Measurements from ENCODE around the gene CNNM4.

The CNNM4 gene

DNA sequence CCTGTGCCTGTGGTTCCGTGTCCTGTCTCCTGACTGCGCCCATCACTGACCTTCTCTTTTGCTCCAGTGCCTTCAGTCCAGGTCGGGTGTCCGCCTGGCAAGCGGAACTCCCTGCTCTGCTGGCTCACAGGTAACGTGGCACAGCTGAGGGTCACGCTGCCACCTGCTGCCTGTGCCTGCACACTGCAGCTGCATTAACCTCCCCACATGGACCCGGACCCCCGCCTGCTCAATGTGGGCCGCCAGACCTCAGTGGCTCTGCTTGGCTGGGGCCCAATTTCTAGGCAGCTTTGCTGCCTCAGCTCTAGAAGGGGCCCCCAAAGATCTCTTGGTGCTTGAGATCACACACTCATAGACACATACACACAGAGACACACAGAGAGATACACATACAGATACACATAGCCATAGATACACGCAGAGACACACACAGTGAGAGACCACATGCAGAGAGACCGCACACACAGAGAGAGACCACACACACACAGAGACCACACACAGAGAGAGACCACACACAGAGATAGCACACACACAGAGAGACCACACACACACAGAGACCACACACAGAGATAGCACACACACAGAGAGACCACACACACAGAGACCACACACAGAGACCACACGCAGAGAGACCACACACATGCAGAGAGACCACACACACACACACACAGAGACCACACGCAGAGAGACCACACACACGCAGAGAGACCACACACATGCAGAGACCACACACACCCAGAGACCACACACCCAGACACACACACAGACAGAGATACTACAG lies 40.5 kb downstream of the CNNM4 start (continued):
- TF ChIP-seq, protein P1, sequence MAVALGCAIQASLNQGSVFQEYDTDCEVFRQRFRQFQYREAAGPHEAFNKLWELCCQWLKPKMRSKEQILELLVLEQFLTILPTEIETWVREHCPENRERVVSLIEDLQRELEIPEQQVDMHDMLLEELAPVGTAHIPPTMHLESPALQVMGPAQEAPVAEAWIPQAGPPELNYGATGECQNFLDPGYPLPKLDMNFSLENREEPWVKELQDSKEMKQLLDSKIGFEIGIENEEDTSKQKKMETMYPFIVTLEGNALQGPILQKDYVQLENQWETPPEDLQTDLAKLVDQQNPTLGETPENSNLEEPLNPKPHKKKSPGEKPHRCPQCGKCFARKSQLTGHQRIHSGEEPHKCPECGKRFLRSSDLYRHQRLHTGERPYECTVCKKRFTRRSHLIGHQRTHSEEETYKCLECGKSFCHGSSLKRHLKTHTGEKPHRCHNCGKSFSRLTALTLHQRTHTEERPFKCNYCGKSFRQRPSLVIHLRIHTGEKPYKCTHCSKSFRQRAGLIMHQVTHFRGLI (tag by site-specific recombination; IDR thresholded peaks at IDR 0.05): no peak
- no peak for TF ChIP-seq ZNF561 (tag by site-specific recombination; IDR thresholded peaks at IDR 0.05; ENCODE audit: borderline replicate concordance)
- no peak for TF ChIP-seq ZNF776 (tag by site-specific recombination; IDR thresholded peaks at IDR 0.05; ENCODE audit: borderline replicate concordance)
- TF ChIP-seq, protein P2, sequence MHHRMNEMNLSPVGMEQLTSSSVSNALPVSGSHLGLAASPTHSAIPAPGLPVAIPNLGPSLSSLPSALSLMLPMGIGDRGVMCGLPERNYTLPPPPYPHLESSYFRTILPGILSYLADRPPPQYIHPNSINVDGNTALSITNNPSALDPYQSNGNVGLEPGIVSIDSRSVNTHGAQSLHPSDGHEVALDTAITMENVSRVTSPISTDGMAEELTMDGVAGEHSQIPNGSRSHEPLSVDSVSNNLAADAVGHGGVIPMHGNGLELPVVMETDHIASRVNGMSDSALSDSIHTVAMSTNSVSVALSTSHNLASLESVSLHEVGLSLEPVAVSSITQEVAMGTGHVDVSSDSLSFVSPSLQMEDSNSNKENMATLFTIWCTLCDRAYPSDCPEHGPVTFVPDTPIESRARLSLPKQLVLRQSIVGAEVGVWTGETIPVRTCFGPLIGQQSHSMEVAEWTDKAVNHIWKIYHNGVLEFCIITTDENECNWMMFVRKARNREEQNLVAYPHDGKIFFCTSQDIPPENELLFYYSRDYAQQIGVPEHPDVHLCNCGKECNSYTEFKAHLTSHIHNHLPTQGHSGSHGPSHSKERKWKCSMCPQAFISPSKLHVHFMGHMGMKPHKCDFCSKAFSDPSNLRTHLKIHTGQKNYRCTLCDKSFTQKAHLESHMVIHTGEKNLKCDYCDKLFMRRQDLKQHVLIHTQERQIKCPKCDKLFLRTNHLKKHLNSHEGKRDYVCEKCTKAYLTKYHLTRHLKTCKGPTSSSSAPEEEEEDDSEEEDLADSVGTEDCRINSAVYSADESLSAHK (tag by site-specific recombination; IDR thresholded peaks at IDR 0.05): no peak
- TF ChIP-seq ZNF664 (tag by site-specific recombination; IDR thresholded peaks at IDR 0.05): no peak
- no peak for TF ChIP-seq ZNF133 (tag by site-specific recombination; IDR thresholded peaks at IDR 0.05)
- no peak for TF ChIP-seq ZNF791 (tag by site-specific recombination; IDR thresholded peaks at IDR 0.05)
- TF ChIP-seq ZNF202 (tag by site-specific recombination; IDR thresholded peaks at IDR 0.05; ENCODE audit: borderline replicate concordance): no peak
- TF ChIP-seq, protein P3, sequence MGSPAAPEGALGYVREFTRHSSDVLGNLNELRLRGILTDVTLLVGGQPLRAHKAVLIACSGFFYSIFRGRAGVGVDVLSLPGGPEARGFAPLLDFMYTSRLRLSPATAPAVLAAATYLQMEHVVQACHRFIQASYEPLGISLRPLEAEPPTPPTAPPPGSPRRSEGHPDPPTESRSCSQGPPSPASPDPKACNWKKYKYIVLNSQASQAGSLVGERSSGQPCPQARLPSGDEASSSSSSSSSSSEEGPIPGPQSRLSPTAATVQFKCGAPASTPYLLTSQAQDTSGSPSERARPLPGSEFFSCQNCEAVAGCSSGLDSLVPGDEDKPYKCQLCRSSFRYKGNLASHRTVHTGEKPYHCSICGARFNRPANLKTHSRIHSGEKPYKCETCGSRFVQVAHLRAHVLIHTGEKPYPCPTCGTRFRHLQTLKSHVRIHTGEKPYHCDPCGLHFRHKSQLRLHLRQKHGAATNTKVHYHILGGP (tag by site-specific recombination; IDR thresholded peaks at IDR 0.05): no peak
- TF ChIP-seq ZNF404 (tag by site-specific recombination; IDR thresholded peaks at IDR 0.05): no peak
- TF ChIP-seq, protein P4, sequence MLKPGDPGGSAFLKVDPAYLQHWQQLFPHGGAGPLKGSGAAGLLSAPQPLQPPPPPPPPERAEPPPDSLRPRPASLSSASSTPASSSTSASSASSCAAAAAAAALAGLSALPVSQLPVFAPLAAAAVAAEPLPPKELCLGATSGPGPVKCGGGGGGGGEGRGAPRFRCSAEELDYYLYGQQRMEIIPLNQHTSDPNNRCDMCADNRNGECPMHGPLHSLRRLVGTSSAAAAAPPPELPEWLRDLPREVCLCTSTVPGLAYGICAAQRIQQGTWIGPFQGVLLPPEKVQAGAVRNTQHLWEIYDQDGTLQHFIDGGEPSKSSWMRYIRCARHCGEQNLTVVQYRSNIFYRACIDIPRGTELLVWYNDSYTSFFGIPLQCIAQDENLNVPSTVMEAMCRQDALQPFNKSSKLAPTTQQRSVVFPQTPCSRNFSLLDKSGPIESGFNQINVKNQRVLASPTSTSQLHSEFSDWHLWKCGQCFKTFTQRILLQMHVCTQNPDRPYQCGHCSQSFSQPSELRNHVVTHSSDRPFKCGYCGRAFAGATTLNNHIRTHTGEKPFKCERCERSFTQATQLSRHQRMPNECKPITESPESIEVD (tag by site-specific recombination; IDR thresholded peaks at IDR 0.05): no peak
- no peak for TF ChIP-seq ZNF169 (tag by site-specific recombination; IDR thresholded peaks at IDR 0.05)
- TF ChIP-seq, protein P5, sequence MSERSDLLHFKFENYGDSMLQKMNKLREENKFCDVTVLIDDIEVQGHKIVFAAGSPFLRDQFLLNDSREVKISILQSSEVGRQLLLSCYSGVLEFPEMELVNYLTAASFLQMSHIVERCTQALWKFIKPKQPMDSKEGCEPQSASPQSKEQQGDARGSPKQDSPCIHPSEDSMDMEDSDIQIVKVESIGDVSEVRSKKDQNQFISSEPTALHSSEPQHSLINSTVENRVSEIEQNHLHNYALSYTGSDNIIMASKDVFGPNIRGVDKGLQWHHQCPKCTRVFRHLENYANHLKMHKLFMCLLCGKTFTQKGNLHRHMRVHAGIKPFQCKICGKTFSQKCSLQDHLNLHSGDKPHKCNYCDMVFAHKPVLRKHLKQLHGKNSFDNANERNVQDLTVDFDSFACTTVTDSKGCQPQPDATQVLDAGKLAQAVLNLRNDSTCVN (tag by site-specific recombination; optimal IDR thresholded peaks at IDR 0.05): no peak
- TF ChIP-seq, protein P6, sequence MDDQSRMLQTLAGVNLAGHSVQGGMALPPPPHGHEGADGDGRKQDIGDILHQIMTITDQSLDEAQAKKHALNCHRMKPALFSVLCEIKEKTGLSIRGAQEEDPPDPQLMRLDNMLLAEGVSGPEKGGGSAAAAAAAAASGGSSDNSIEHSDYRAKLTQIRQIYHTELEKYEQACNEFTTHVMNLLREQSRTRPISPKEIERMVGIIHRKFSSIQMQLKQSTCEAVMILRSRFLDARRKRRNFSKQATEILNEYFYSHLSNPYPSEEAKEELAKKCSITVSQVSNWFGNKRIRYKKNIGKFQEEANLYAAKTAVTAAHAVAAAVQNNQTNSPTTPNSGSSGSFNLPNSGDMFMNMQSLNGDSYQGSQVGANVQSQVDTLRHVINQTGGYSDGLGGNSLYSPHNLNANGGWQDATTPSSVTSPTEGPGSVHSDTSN (CRISPR knock-in tag; IDR thresholded peaks at IDR 0.05): 0 out of 2 replicates have a peak, but pooled peaks have one; percentile 68
- TF ChIP-seq, protein P7, sequence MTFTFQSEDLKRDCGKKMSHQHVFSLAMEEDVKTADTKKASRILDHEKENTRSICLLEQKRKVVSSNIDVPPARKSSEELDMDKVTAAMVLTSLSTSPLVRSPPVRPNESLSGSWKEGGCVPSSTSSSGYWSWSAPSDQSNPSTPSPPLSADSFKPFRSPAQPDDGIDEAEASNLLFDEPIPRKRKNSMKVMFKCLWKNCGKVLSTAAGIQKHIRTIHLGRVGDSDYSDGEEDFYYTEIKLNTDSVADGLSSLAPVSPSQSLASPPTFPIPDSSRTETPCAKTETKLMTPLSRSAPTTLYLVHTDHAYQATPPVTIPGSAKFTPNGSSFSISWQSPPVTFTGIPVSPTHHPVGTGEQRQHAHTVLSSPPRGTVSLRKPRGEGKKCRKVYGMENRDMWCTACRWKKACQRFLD (tag by site-specific recombination; IDR thresholded peaks at IDR 0.05): no peak
- TF ChIP-seq ZBTB20 (tag by site-specific recombination; IDR thresholded peaks at IDR 0.05): no peak
- no peak for TF ChIP-seq SP7 (tag by site-specific recombination; IDR thresholded peaks at IDR 0.05)
- TF ChIP-seq ZNF558 (tag by site-specific recombination; IDR thresholded peaks at IDR 0.05): no peak
- no peak for TF ChIP-seq ZNF221 (tag by site-specific recombination; IDR thresholded peaks at IDR 0.05; ENCODE audit: borderline replicate concordance)
- TF ChIP-seq ZNF654 (tag by site-specific recombination; IDR thresholded peaks at IDR 0.05; ENCODE audit: low read depth): peak; percentile 57
- TF ChIP-seq, protein P8, sequence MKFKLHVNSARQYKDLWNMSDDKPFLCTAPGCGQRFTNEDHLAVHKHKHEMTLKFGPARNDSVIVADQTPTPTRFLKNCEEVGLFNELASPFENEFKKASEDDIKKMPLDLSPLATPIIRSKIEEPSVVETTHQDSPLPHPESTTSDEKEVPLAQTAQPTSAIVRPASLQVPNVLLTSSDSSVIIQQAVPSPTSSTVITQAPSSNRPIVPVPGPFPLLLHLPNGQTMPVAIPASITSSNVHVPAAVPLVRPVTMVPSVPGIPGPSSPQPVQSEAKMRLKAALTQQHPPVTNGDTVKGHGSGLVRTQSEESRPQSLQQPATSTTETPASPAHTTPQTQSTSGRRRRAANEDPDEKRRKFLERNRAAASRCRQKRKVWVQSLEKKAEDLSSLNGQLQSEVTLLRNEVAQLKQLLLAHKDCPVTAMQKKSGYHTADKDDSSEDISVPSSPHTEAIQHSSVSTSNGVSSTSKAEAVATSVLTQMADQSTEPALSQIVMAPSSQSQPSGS (tag by site-specific recombination; IDR thresholded peaks at IDR 0.05; ENCODE audit: low read depth): no peak
- TF ChIP-seq, protein P9, sequence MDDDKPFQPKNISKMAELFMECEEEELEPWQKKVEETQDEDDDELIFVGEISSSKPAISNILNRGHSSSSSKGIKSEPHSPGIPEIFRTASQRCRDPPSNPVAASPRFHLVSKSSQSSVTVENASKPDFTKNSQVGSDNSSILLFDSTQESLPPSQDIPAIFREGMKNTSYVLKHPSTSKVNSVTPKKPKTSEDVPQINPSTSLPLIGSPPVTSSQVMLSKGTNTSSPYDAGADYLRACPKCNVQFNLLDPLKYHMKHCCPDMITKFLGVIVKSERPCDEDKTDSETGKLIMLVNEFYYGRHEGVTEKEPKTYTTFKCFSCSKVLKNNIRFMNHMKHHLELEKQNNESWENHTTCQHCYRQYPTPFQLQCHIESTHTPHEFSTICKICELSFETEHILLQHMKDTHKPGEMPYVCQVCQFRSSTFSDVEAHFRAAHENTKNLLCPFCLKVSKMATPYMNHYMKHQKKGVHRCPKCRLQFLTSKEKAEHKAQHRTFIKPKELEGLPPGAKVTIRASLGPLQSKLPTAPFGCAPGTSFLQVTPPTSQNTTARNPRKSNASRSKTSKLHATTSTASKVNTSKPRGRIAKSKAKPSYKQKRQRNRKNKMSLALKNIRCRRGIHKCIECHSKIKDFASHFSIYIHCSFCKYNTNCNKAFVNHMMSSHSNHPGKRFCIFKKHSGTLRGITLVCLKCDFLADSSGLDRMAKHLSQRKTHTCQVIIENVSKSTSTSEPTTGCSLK (tag by site-specific recombination; IDR thresholded peaks at IDR 0.05): no peak
- TF ChIP-seq EGR2 (tag by site-specific recombination; IDR thresholded peaks at IDR 0.05; ENCODE audit: low read depth): no peak
- no peak for TF ChIP-seq ZNF560 (tag by site-specific recombination; IDR thresholded peaks at IDR 0.05; ENCODE audit: borderline replicate concordance)
